K562 (cell line): ENCODE measurements around the gene DSCAM. TPM values are rescaled to one million over a fixed set of nuclear protein-coding genes. Genes with fewer than 3 reads are reported as not detected.

Experiments
- BDP1 ChIP-seq: IDR thresholded peaks from 3 replicates; pipeline ENCODE4 v1.6.1; 2011; ENCODE audit not compliant: insufficient read length, insufficient read depth
- polyA plus RNA-seq, 8 experiments: library from polyadenylated mRNA; depleted of rRNA in 4 of 8; stranded (reverse) in 5 of 8; unstranded in 3 of 8; fragments of >200 nt; fragmentation: Nextera tagmentation in 2 of 8; fragmentation: Illumina TruSeq in 1 of 8; extraction: Ambion mirVana in 2 of 8; extraction: Trizol in 1 of 8; gene quantifications; 2 replicates each; pipeline versions ENCODE4 v1.2.1 to v1.2.3, GENCODE V29; 2011 to 2014; ENCODE audit warnings: inconsistent platforms in 1 of 8, missing spikeins in 1 of 8
- total RNA-seq, 7 experiments: library from RNA; depleted of rRNA in 6 of 7; stranded (reverse); fragments of >200 nt in 6 of 7; fragmentation: Illumina TruSeq in 2 of 7; extraction: Trizol in 2 of 7; gene quantifications; 2 replicates each; pipeline versions ENCODE4 v1.2.1 to v1.2.3, GENCODE V29; 2011 to 2021; ENCODE audit warnings: low replicate concordance in 1 of 7
- TF ChIP-seq, protein P1 (sequence below): fragments of 450-650 bp; IDR thresholded peaks from 2 replicates; pipeline ENCODE4 v1.6.1; 2016; ENCODE audit warnings: mild to moderate bottlenecking, moderate library complexity

Gene DSCAM
- total and polyA plus RNA-seq, 9 of the 15 experiments (the other 6 are each of a cell fraction or from before 2014, with no cell fraction given) = not detected

DNA sequence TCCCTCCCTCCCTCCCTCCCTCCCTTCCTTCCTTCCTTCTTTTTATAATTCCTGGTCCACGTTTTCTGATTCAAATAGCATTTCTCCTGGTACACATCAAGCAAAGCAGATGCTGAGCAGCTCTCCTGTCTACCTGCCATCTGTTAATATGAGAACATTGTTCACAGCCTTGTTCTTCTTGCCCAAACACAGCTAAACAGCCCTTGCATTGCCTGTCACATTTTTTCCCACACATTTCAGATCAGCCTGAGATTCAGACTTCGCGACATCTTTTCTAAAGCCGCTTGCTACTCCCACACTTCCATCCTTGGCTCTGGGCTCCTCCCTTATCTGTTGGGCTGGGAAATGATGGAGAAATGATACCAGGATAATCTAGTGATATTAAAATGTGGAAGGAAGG, 779.2 kb downstream of the DSCAM start (continued):
- TF ChIP-seq, protein P1, sequence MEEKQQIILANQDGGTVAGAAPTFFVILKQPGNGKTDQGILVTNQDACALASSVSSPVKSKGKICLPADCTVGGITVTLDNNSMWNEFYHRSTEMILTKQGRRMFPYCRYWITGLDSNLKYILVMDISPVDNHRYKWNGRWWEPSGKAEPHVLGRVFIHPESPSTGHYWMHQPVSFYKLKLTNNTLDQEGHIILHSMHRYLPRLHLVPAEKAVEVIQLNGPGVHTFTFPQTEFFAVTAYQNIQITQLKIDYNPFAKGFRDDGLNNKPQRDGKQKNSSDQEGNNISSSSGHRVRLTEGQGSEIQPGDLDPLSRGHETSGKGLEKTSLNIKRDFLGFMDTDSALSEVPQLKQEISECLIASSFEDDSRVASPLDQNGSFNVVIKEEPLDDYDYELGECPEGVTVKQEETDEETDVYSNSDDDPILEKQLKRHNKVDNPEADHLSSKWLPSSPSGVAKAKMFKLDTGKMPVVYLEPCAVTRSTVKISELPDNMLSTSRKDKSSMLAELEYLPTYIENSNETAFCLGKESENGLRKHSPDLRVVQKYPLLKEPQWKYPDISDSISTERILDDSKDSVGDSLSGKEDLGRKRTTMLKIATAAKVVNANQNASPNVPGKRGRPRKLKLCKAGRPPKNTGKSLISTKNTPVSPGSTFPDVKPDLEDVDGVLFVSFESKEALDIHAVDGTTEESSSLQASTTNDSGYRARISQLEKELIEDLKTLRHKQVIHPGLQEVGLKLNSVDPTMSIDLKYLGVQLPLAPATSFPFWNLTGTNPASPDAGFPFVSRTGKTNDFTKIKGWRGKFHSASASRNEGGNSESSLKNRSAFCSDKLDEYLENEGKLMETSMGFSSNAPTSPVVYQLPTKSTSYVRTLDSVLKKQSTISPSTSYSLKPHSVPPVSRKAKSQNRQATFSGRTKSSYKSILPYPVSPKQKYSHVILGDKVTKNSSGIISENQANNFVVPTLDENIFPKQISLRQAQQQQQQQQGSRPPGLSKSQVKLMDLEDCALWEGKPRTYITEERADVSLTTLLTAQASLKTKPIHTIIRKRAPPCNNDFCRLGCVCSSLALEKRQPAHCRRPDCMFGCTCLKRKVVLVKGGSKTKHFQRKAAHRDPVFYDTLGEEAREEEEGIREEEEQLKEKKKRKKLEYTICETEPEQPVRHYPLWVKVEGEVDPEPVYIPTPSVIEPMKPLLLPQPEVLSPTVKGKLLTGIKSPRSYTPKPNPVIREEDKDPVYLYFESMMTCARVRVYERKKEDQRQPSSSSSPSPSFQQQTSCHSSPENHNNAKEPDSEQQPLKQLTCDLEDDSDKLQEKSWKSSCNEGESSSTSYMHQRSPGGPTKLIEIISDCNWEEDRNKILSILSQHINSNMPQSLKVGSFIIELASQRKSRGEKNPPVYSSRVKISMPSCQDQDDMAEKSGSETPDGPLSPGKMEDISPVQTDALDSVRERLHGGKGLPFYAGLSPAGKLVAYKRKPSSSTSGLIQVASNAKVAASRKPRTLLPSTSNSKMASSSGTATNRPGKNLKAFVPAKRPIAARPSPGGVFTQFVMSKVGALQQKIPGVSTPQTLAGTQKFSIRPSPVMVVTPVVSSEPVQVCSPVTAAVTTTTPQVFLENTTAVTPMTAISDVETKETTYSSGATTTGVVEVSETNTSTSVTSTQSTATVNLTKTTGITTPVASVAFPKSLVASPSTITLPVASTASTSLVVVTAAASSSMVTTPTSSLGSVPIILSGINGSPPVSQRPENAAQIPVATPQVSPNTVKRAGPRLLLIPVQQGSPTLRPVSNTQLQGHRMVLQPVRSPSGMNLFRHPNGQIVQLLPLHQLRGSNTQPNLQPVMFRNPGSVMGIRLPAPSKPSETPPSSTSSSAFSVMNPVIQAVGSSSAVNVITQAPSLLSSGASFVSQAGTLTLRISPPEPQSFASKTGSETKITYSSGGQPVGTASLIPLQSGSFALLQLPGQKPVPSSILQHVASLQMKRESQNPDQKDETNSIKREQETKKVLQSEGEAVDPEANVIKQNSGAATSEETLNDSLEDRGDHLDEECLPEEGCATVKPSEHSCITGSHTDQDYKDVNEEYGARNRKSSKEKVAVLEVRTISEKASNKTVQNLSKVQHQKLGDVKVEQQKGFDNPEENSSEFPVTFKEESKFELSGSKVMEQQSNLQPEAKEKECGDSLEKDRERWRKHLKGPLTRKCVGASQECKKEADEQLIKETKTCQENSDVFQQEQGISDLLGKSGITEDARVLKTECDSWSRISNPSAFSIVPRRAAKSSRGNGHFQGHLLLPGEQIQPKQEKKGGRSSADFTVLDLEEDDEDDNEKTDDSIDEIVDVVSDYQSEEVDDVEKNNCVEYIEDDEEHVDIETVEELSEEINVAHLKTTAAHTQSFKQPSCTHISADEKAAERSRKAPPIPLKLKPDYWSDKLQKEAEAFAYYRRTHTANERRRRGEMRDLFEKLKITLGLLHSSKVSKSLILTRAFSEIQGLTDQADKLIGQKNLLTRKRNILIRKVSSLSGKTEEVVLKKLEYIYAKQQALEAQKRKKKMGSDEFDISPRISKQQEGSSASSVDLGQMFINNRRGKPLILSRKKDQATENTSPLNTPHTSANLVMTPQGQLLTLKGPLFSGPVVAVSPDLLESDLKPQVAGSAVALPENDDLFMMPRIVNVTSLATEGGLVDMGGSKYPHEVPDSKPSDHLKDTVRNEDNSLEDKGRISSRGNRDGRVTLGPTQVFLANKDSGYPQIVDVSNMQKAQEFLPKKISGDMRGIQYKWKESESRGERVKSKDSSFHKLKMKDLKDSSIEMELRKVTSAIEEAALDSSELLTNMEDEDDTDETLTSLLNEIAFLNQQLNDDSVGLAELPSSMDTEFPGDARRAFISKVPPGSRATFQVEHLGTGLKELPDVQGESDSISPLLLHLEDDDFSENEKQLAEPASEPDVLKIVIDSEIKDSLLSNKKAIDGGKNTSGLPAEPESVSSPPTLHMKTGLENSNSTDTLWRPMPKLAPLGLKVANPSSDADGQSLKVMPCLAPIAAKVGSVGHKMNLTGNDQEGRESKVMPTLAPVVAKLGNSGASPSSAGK = no peak
- no peak for TF ChIP-seq BDP1
